Activated B cell treated with CpG ODN at 0.5 μM for 24 hours (primary cell): ENCODE results near the gene TET1. TPM values are rescaled to one million over a fixed set of nuclear protein-coding genes. Genes with fewer than 3 reads are reported as not detected.
"Not testable (repeated sequence)": the region's sequence is repeated elsewhere in the genome, so short reads cannot be mapped to it uniquely, and the experiment has no call there.

ENCODE experiments used
- ATAC-seq: fragments of 200-7000 bp; cut with Tn5 transposase; one replicate; pipeline ENCODE4 v1.10.0; 2021; ENCODE audit warnings: low read depth, mild to moderate bottlenecking, moderate library complexity
- CTCF ChIA-PET: fragments of 350-600 bp; sonication (Branson Sonifier 250); formaldehyde crosslinking; loops from one replicate; lab custom pipeline; 2021; ENCODE audit warnings: antibody characterized with exemption; lab: Charles Lee
- POLR2A ChIA-PET: fragments of 350-600 bp; sonication (Branson Sonifier 250); formaldehyde crosslinking; loops from one replicate; lab custom pipeline; 2021; ENCODE audit warnings: antibody characterized with exemption; lab: Charles Lee
- DNase-seq: peaks from one replicate; pipeline ENCODE4 v3.0.0; 2022
- H3K27ac Mint-ChIP-seq: one replicate; pipeline ENCODE4 v1.8.0; 2020; ENCODE audit warnings: mixed read lengths
- H3K27me3 Mint-ChIP-seq: one replicate; pipeline ENCODE4 v1.8.0; 2021; ENCODE audit warnings: mixed read lengths
- H3K36me3 Mint-ChIP-seq: one replicate; pipeline ENCODE4 v1.8.0; 2021; ENCODE audit warnings: low read depth, mixed read lengths
- H3K4me1 Mint-ChIP-seq: one replicate; pipeline ENCODE4 v1.8.0; 2021; ENCODE audit warnings: mixed read lengths
- H3K4me3 Mint-ChIP-seq: one replicate; pipeline ENCODE4 v1.8.0; 2020; ENCODE audit warnings: mild to moderate bottlenecking, mixed read lengths
- H3K9me3 Mint-ChIP-seq: one replicate; pipeline ENCODE4 v1.8.0; 2020; ENCODE audit warnings: mixed read lengths
- intact Hi-C: fragments of 100-400 bp; cut with micrococcal nuclease; formaldehyde crosslinking; loops from one replicate; pipeline ENCODE4 v1.15.1; 2024
- total RNA-seq: library from RNA; stranded (reverse); gene quantifications from 2 replicates; pipeline ENCODE4 v1.2.3, GENCODE V29; 2022
- TF ChIP-seq, protein P1 (sequence below): fragments of 200-600 bp; IDR thresholded peaks from one replicate; pipeline ENCODE4 v1.8.0; 2022; ENCODE audit warnings: antibody characterized with exemption, mild to moderate bottlenecking

The TET1 gene
- total RNA-seq, 1 donor from 2014 or later = 0.69 TPM

DNA sequence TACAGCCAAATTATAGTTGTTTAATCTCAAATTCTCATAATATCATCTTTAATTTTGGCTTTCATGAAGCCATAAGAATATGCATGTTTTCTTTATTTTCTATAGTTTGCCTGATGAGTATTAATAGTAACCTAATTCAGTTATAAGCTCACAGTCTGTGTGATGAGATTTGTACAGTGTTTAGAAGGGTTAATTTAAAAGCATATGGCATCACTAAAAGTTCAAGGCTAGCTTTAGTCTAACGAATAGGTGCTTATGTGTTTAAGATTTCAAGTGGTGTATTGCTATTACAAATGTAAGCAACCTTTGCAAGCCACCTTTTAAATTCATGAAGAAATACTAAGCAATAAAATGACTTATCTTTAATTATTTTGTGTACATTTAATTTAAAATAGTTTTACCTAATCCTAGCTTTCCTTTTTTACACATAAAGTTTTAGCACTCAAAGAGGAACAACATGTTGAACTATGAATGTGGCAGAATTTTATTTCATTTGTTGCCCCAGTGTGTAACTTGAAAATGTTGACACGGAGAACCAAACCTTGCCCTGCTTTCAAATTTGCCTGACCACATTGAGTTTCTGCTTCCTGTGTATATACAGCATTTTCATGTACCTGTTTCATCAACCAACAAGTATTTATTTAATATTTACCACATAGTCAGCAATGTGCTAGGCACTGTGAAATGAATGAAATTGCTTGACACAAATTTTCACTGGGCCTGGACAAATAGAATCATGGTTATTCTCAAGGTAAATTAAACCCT is 41.5 kb downstream of the TET1 start:
- H3K4me3 Mint-ChIP-seq = no peak overlapping the region

DNA sequence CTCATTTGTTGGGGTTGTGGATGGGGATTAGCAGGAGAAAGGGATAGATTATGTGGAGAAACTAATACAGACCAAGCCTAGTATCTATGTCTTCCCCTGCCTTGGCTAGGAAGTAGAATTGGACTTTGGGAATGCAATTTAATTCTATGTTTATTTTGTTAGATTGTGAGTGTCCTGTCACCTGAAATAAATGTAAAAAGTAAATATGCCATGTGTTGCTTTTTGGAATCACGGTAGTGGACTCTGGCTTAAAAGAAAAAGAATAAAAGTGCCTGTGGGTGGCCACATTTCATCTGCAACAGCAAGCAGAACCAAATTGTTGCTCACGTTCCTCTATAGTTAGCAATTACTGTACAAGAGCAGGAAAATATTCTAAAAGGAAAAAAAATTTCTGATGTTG is 42.3 kb downstream of the TET1 start:
- Mint-ChIP-seq H3K4me1 (peaks cover 24% of the 10 kb centered on the region), H3K9me3 (no peaks in the 10 kb centered on the region), H3K4me3 (no peak overlapping the region), H3K27me3 (no peaks in the 10 kb centered on the region), H3K36me3 (no peaks in the 10 kb centered on the region), H3K27ac (no peak overlapping the region)
- ChIA-PET POLR2A (no interaction called here), CTCF (no interaction called here)
- ATAC-seq = no peak
- no peak for DNase-seq
- intact Hi-C loops = no loop called here
- TF ChIP-seq, protein P1, sequence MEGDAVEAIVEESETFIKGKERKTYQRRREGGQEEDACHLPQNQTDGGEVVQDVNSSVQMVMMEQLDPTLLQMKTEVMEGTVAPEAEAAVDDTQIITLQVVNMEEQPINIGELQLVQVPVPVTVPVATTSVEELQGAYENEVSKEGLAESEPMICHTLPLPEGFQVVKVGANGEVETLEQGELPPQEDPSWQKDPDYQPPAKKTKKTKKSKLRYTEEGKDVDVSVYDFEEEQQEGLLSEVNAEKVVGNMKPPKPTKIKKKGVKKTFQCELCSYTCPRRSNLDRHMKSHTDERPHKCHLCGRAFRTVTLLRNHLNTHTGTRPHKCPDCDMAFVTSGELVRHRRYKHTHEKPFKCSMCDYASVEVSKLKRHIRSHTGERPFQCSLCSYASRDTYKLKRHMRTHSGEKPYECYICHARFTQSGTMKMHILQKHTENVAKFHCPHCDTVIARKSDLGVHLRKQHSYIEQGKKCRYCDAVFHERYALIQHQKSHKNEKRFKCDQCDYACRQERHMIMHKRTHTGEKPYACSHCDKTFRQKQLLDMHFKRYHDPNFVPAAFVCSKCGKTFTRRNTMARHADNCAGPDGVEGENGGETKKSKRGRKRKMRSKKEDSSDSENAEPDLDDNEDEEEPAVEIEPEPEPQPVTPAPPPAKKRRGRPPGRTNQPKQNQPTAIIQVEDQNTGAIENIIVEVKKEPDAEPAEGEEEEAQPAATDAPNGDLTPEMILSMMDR = no peak

More for the DNA sequence above, 41.5 kb downstream of the TET1 start:
- Mint-ChIP-seq H3K27ac (no peak overlapping the region), H3K27me3 (no peaks in the 10 kb centered on the region), H3K4me1 (peaks cover 24% of the 10 kb centered on the region), H3K36me3 (no peaks in the 10 kb centered on the region), H3K9me3 (no peaks in the 10 kb centered on the region)
- POLR2A ChIA-PET = interaction anchor here (0.5 to 2.2 kb wide), 2 partner anchors 119 to 194 kb away, joined by 4 to 7 read pairs; partner anchors contain the start of gene CCAR1
- TF ChIP-seq, protein P1 = no peak
- intact Hi-C loops = no loop called here
- ATAC-seq (no peak), DNase-seq (no peak)
- CTCF ChIA-PET = no interaction called here

DNA sequence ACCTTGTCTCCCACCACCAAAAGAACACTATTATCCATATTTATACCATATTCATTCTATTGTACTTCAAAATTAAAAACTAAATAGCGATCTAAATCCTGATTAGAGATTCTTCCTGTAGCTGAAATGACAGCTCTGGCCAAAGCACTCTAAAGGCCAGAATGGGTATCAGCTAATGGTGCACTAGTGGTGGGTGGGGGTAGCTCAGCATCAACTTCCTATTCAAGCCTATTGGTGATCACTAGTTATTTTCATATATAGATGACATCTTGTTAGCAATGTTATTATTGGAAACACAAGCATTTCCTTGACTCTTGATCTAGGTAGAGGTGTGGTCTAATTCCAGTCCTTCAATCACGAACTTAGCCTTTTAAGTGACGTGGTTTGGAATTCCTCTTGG is 43.6 kb downstream of the TET1 start:
- Mint-ChIP-seq H3K27ac (no peak overlapping the region), H3K27me3 (no peaks in the 10 kb centered on the region), H3K9me3 (no peaks in the 10 kb centered on the region), H3K36me3 (no peaks in the 10 kb centered on the region), H3K4me1 (peaks cover 24% of the 10 kb centered on the region), H3K4me3 (no peak overlapping the region)
- ATAC-seq (no peak), DNase-seq (no peak)
- ChIA-PET POLR2A (no interaction called here), CTCF (no interaction called here)
- TF ChIP-seq, protein P1 = no peak
- intact Hi-C loops = no loop called here

DNA sequence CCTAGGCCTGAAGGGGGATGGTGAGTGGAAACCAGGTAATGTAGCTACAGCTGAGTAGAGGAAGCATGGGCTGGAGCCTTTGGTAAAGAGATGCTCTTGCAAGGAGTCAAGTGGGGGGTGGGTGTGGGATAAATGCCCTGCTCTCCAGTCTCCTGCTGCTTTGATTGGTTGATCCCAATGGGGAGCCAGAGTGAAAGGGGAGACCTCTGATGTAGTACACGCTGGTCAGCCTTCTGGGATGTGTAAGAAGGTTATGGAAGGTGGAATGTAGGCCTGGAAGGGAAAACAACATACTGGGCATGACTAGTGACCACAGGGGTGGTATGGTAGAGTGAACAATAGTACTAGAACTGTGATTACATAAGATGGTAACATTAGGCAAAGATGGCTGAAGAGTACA is 44.3 kb downstream of the TET1 start:
- H3K4me1 Mint-ChIP-seq = peaks cover 24% of the 10 kb centered on the region
- ChIA-PET CTCF (no interaction called here), POLR2A (no interaction called here)
- intact Hi-C loops = no loop called here
- no peak for DNase-seq
- H3K27me3 Mint-ChIP-seq = no peaks in the 10 kb centered on the region
- no peak overlapping the region for H3K4me3 Mint-ChIP-seq
- H3K36me3 Mint-ChIP-seq = no peaks in the 10 kb centered on the region
- H3K9me3 Mint-ChIP-seq = no peaks in the 10 kb centered on the region
- H3K27ac Mint-ChIP-seq = no peak overlapping the region
- TF ChIP-seq, protein P1 = no peak
- no peak for ATAC-seq

DNA sequence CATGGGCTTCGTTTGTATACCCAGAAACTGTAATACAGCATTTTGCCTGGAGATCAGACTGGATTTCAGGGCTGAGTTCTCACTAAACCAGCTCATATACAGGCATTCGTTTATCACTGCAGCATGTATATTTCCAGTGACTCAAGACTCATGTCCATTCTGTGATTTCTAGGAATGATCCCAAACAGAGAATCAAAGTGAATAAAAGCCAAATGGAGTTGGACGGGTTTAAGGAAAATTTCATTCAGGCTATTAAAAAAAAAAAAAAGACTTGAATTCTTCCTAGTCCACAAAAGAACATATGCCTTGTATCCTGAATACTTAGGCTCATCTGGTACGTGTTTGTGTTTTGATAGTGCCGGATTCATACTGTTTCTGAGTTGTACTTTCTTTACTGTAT is 46.8 kb downstream of the TET1 start:
- TF ChIP-seq, protein P1 = no peak
- Mint-ChIP-seq H3K27ac (no peak overlapping the region), H3K9me3 (no peaks in the 10 kb centered on the region), H3K27me3 (no peaks in the 10 kb centered on the region), H3K36me3 (no peaks in the 10 kb centered on the region), H3K4me3 (no peak overlapping the region), H3K4me1 (peaks cover 6% of the 10 kb centered on the region)
- DNase-seq (no peak), ATAC-seq (no peak)
- intact Hi-C loops = loop anchor here (2.0 kb wide), 1 partner anchor 16 kb away; no protein-coding TSS in a partner anchor
- POLR2A ChIA-PET = interaction anchor here (0.7 kb wide), 1 partner anchor 25 kb away, joined by 3 read pairs; no protein-coding TSS in a partner anchor
- CTCF ChIA-PET = no interaction called here

DNA sequence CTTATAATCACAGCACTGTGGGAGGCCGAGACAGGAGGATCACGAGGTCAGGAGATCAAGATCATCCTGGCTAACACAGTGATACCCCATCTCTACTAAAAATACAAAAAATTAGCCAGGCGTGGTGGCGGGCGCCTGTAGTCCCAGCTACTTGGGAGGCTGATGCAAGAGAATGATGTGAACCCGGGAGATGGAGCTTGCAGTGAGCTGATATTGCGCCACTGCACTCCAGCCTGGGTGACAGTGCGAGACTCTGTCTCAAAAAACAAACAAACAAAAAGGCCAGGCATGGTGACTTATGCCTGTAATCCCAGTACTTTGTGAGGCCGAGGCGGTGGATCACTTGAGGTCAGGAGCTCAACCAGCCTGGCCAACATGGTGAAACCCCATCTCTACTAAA is 49.9 kb downstream of the TET1 start:
- H3K4me1 Mint-ChIP-seq = not testable (repeated sequence)

More for the DNA sequence above, 49.9 kb downstream of the TET1 start:
- intact Hi-C loops, CTCF ChIA-PET, ATAC-seq, H3K27me3 Mint-ChIP-seq, H3K9me3 Mint-ChIP-seq, H3K36me3 Mint-ChIP-seq, H3K4me3 Mint-ChIP-seq, POLR2A ChIA-PET, DNase-seq, H3K27ac Mint-ChIP-seq: not testable (repeated sequence)
